RWPE1 (cell line): ENCODE results near the gene GPX4.

Experiments
- CTCF ChIA-PET: fragments of 350-600 bp; sonication (Branson Sonifier 250); formaldehyde crosslinking; extraction: SDS; loops from one replicate; lab custom pipeline; 2021; lab: Yijun Ruan, JAX
- POLR2A ChIA-PET: fragments of 400-600 bp; formaldehyde crosslinking; extraction: SDS; loops from one replicate; lab custom pipeline; 2020; ENCODE audit warnings: antibody characterized with exemption; ENCODE audit not compliant: low non-redundant PET; lab: Yijun Ruan, JAX
- DNase-seq: peaks from one replicate; pipeline ENCODE4 v3.0.0; 2012; ENCODE audit warnings: low spot score
- H3K27ac ChIP-seq: fragments of 450-650 bp; 2 replicates; pipeline ENCODE4 v1.5.1; 2017
- TF ChIP-seq, protein P1 (sequence below): fragments of 450-650 bp; conservative IDR thresholded peaks from 2 replicates; pipeline ENCODE4 v1.5.1; 2017; ENCODE audit warnings: low read depth, mild to moderate bottlenecking

Gene GPX4

GRCh38 chr19:1093330-1093729 is 10.5 kb upstream of the GPX4 start:
- no peak for DNase-seq
- ChIA-PET POLR2A (no interaction called here), CTCF (no interaction called here)
- H3K27ac ChIP-seq, result peak overlapping the region; percentile 79
- TF ChIP-seq, protein P1, sequence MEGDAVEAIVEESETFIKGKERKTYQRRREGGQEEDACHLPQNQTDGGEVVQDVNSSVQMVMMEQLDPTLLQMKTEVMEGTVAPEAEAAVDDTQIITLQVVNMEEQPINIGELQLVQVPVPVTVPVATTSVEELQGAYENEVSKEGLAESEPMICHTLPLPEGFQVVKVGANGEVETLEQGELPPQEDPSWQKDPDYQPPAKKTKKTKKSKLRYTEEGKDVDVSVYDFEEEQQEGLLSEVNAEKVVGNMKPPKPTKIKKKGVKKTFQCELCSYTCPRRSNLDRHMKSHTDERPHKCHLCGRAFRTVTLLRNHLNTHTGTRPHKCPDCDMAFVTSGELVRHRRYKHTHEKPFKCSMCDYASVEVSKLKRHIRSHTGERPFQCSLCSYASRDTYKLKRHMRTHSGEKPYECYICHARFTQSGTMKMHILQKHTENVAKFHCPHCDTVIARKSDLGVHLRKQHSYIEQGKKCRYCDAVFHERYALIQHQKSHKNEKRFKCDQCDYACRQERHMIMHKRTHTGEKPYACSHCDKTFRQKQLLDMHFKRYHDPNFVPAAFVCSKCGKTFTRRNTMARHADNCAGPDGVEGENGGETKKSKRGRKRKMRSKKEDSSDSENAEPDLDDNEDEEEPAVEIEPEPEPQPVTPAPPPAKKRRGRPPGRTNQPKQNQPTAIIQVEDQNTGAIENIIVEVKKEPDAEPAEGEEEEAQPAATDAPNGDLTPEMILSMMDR, result no peak

DNA sequence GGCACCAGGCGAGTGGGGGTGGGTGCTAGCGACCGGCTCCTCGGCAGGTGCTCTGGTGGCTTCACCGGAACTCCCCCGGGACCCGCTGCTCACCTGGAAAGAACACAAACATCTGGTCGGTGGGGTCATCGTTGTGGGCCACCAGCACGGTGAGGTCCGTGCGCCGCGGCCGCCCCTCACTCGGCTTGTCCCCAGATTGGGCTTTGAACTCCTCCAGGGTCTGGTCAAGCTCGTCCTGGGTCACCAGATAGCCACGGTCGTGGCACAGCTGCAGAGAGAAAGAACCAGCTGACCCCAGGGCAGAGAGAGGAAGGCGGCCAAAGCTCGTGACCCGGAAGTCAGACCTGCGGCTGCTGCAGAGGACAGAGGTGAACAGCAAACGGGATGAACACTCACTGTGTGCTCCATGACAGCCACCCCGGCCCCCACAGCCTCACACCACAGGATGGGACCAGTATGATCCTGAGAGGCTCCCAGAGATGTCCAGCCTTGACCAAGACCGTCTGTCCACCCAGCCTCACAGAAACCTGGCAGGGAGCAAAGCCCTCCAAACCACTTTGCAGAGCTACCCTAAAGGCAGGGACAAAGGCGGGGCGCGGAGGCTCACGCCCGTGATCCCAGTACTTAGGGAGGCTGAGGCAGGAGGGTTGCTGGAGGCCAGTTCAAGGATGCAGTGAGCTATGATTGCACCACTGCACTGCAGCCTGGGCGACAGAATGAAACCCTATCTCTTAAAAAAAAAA is 9.8 kb upstream of the GPX4 start:
- peak overlapping the region; percentile 79 for H3K27ac ChIP-seq
- CTCF ChIA-PET, result interaction anchor here (0.6 kb wide), 1 partner anchor 17 kb away, joined by 9 read pairs; no protein-coding TSS in a partner anchor
- DNase-seq, result no peak
- TF ChIP-seq, protein P1, result no peak
- POLR2A ChIA-PET, result no interaction called here

DNA sequence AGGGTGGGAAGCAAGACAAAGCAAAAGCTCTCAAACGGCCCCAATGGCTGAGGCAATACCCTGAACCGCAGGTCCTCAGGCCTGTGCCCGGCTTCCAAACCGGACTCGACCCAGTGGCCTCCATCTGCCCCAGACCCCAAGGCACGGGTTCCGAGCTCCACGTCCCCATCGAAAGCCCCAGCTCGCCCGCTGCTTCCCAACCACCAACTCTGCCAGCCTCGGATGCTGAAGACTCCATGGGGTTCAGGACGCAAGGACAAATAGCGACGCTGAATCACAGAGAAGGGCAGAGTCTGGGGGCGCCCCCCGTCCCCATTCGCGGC is 9.2 kb upstream of the GPX4 start:
- ChIA-PET POLR2A (no interaction called here), CTCF (no interaction called here)
- H3K27ac ChIP-seq, result peak overlapping the region; percentile 79
- DNase-seq, result no peak
- TF ChIP-seq, protein P1, result no peak

DNA sequence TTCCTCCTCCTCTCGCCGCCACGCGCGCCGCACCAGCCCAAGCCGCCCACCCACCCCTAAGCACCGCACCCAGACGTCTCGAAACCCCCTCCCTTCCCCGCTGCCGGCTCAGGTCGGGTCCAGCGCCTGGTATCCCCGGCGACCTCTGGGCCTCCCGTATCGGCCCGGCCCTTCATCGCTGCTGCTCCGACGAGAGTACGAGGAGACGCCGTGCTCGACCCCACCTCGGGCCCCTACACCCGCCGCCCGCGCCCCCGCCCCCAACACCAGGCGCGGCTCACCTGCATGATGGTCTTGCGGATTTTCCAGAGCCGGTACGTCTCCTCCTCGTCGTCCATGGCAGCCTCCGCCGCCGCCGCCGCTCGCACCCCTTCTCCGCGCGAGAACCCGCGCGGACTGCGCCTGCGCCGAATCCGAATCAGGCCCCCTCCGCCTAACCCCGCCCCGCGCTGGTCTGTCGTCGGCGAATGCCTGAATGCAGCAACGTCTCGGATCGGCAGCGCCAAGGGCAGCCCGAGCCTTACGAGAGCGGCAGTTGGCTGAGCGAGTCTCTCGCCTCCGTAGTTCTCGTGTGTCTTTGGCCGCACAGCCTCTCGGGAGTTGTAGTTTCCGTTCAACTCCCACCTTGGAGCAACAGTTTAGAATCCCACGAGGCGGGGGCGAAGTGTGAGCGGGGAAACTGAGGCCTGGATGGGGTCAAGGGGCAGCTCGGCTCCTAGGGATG is 8.7 kb upstream of the GPX4 start, which contains the start of gene POLR2E:
Gene POLR2E, minus strand, starts transcription at position 398 of the 724 bp plus-strand sequence. Its CDS starts 60 bp downstream, at position 338.
- TF ChIP-seq, protein P1, result no peak
- CTCF ChIA-PET, result interaction anchor here (0.7 kb wide), 1 partner anchor 254 kb away, joined by 6 read pairs; no protein-coding TSS in a partner anchor

DNA sequence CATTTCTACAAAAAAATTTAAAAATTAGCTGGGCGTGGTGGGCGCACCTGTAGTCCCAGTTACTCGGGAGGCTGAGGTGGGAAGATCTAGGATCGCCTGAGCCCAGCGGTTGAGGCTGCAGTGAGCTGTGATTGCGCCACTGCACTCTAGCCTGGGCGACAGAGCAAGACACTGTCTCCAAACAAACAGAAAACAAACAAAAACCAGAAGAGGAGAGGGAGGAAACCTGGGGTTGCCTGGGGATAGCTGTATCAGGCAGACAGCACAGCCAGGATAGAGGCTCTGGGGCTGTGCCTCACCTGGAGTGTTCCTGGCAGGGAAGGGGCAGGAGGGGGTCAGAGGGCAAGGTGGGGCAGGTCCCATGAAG is 6.0 kb upstream of the GPX4 start:
- DNase-seq, result no peak
- H3K27ac ChIP-seq, result peak overlapping the region; percentile 100
- POLR2A ChIA-PET, result interaction anchor here (0.6 kb wide), 1 partner anchor 75 kb away, joined by 4 read pairs; no protein-coding TSS in a partner anchor
- CTCF ChIA-PET, result interaction anchor here (0.5 to 0.9 kb wide), 2 partner anchors 15 to 28 kb away, joined by 3 to 5 read pairs; no protein-coding TSS in a partner anchor
- TF ChIP-seq, protein P1, result no peak

More for the DNA sequence above, 8.7 kb upstream of the GPX4 start, which contains the start of gene POLR2E:
- POLR2A ChIA-PET, result no interaction called here
- H3K27ac ChIP-seq, result peak within 1 kb of the TSS; percentile 79
- peak; percentile 92 for DNase-seq
